ENCODE results near the gene NXNL2.

DNA sequence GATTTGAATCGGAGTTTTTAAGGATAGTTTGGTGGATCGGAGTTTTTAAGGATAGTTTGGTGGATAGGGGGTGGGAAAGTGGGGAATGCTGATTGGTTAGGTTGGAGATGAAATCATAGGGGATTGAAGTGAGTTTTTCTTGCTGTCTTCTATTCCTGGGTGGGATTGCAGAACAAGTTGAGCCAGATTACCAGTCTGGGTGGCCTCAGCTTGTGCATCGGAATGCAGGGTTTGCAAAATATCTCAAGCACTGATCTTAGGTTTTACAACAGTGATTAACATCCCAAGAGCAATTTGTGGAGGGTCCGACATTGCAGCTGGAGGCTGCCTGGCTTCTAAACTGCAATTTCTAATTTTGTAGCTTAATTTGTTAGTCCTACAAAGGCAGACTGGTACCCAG, 23.1 kb upstream of the NXNL2 start:
- TF ChIP-seq, protein P1, sequence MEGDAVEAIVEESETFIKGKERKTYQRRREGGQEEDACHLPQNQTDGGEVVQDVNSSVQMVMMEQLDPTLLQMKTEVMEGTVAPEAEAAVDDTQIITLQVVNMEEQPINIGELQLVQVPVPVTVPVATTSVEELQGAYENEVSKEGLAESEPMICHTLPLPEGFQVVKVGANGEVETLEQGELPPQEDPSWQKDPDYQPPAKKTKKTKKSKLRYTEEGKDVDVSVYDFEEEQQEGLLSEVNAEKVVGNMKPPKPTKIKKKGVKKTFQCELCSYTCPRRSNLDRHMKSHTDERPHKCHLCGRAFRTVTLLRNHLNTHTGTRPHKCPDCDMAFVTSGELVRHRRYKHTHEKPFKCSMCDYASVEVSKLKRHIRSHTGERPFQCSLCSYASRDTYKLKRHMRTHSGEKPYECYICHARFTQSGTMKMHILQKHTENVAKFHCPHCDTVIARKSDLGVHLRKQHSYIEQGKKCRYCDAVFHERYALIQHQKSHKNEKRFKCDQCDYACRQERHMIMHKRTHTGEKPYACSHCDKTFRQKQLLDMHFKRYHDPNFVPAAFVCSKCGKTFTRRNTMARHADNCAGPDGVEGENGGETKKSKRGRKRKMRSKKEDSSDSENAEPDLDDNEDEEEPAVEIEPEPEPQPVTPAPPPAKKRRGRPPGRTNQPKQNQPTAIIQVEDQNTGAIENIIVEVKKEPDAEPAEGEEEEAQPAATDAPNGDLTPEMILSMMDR (conservative IDR thresholded peaks at IDR 0.05; ENCODE audit: low read depth, low read length) = no peak
- no peak for TF ChIP-seq EZH2 (IDR thresholded peaks at IDR 0.05; ENCODE audit: low read length, unreplicated experiment)
